Left lung (tissue), 14 donors: ENCODE results near the gene PIERCE2. TPM values are rescaled to one million over a fixed set of nuclear protein-coding genes. Genes with fewer than 3 reads are reported as not detected.

Experiments
- ATAC-seq: fragments of 200-7000 bp; cut with Tn5 transposase; one replicate; pipeline ENCODE4 v1.9.1; 2020; ENCODE audit warnings: moderate library complexity
- DNase-seq, 4 donors: peaks; one replicate each; pipeline ENCODE4 v3.0.0-alpha.2; 2013 to 2020
- H3K27ac ChIP-seq, 2 donors: fragments of 200-600 bp; sonication (generic) in 1 of 2; one replicate each; pipeline versions ENCODE4 v1.5.0 to v1.8.0; 2020 to 2021
- H3K27me3 ChIP-seq, 2 donors: fragments of 200-600 bp; sonication (generic) in 1 of 2; one replicate each; pipeline versions ENCODE4 v1.5.0 to v1.8.0; 2020 to 2021
- H3K36me3 ChIP-seq, 2 donors: fragments of 200-600 bp; sonication (generic) in 1 of 2; one replicate each; pipeline versions ENCODE4 v1.5.0 to v1.8.0; 2020 to 2021
- H3K4me1 ChIP-seq, 2 donors: fragments of 200-600 bp; one replicate each; pipeline ENCODE4 v1.8.0; 2021
- H3K4me3 ChIP-seq, 2 donors: fragments of 200-600 bp; sonication (generic) in 1 of 2; one replicate each; pipeline versions ENCODE4 v1.5.0 to v1.8.0; 2020 to 2021; ENCODE audit warnings: mild to moderate bottlenecking in 1 of 2
- H3K9me3 ChIP-seq, 2 donors: fragments of 200-600 bp; sonication (generic) in 1 of 2; one replicate each; pipeline versions ENCODE4 v1.5.0 to v1.8.0; 2020 to 2021
- CTCF ChIP-seq, 2 donors: fragments of 200-600 bp; sonication (generic) in 1 of 2; IDR thresholded peaks; one replicate each; pipeline versions ENCODE4 v1.5.0 to v1.8.0; 2021; ENCODE audit warnings: antibody characterized with exemption in 2 of 2
- intact Hi-C, 2 donors: fragments of 100-400 bp; cut with DNase I; formaldehyde crosslinking; loops; one replicate each; pipeline versions ENCODE4 v1.11.2 to v1.14.2; 2022
- long read RNA-seq, 12 donors: library from polyadenylated mRNA in 2 of 12; unstranded in 2 of 12; transcript quantifications; one replicate each; pipeline ENCODE4 v2.0.0 and lab custom pipeline, GENCODE V29; 2019 to 2026
- polyA plus RNA-seq, 6 donors: library from polyadenylated mRNA; unstranded; fragments of 120-200 nt; gene quantifications; one replicate each; pipeline ENCODE4 v1.2.1, GENCODE V29; 2013; ENCODE audit not compliant: insufficient read length in 6 of 6
- total RNA-seq, 2 donors: library from RNA; stranded (reverse); fragmentation: NEBNext Ultra II Directional; extraction: Animal tissue kit (Norgen Biotek cat#: 25700); gene quantifications; one replicate each; pipeline ENCODE4 v1.2.1, GENCODE V29; 2021
- donor health status: DM: no; HTN: yes; CAD: no.
- donor health status: DM: no; HTN: no; CAD: no.

The PIERCE2 gene
- total RNA-seq, result 1 to 10 TPM; 3.4 to 3.9 TPM
- 1 to 10 TPM; 1.8 to 3.5 (median 3.1) TPM for polyA plus RNA-seq
- long read RNA-seq, donor 1, transcript C15orf65-201 (2 exons, 729 nt), result major isoform, 9 of 9 reads
- long read RNA-seq, donor 1, partial matches to known transcripts, result 0 of 9 reads
- long read RNA-seq, donor 1, other reads (novel, unspliced or antisense), result 0 of 9 reads
- long read RNA-seq, donor 2, transcript C15orf65-201 (2 exons, 729 nt), result major isoform, 5 of 35 reads
- long read RNA-seq, donor 2, partial matches to known transcripts, result 30 of 35 reads
- long read RNA-seq, donor 2, other reads (novel, unspliced or antisense), result 0 of 35 reads
- long read RNA-seq, donor 3, partial matches to known transcripts, result 0 of 2 reads
- long read RNA-seq, donor 3, other reads (novel, unspliced or antisense), result 0 of 2 reads
- long read RNA-seq, donor 4, partial matches to known transcripts, result 0 of 2 reads
- long read RNA-seq, donor 4, other reads (novel, unspliced or antisense), result 0 of 2 reads
- long read RNA-seq, donor 5, transcript C15orf65-201 (2 exons, 729 nt), result major isoform, 6 of 40 reads
- long read RNA-seq, donor 5, partial matches to known transcripts, result 34 of 40 reads
- long read RNA-seq, donor 5, other reads (novel, unspliced or antisense), result 0 of 40 reads
- long read RNA-seq, donor 6, partial matches to known transcripts, result 12 of 16 reads
- long read RNA-seq, donor 6, other reads (novel, unspliced or antisense), result 0 of 16 reads
- long read RNA-seq, donor 7, result 0 reads
- long read RNA-seq, donor 8, partial matches to known transcripts, result 0 of 2 reads
- long read RNA-seq, donor 8, other reads (novel, unspliced or antisense), result 0 of 2 reads
- long read RNA-seq, donor 9, result 0 reads
- long read RNA-seq, donor 10, partial matches to known transcripts, result 0 of 3 reads
- long read RNA-seq, donor 10, other reads (novel, unspliced or antisense), result 0 of 3 reads
- long read RNA-seq, donor 11, result 0 reads
- long read RNA-seq, donor 12, transcript C15orf65-201 (2 exons, 729 nt), result major isoform, 5 of 5 reads
- long read RNA-seq, donor 12, partial matches to known transcripts, result 0 of 5 reads
- long read RNA-seq, donor 12, other reads (novel, unspliced or antisense), result 0 of 5 reads

GRCh38 chr15:55408012-55408928 is at the start of gene PIERCE2, which contains the start of gene CCPG1:
Gene PIERCE2, plus strand, starts transcription at chr15:55408495. Its CDS starts 274 bp downstream, at chr15:55408769.
Gene CCPG1, minus strand, starts transcription at chr15:55408359. Its CDS starts 18,935 bp downstream, at chr15:55389424.
- Histone ChIP-seq H3K27ac (peak within 1 kb of the TSS; percentile 96 to 98), H3K4me1 (peaks cover 23 to 50% of the 10 kb centered on the region in 2 donors), H3K36me3 (no peaks in the 10 kb centered on the region), H3K4me3 (peak within 1 kb of the TSS; percentile 59 to 87), H3K9me3 (no peaks in the 10 kb centered on the region), H3K27me3 (no peaks in the 10 kb centered on the region)
- DNase-seq (peak; percentile 91 to 99 (median 95)), ATAC-seq (peak; percentile 99)
- intact Hi-C loops, result no loop called here
- TF ChIP-seq CTCF (IDR thresholded peaks at IDR 0.05), result peak; percentile 96 to 97

- DNase-seq (no peak), ATAC-seq (no peak)
- peak overlapping the region in 1 of 2 donors; percentile 25 for H3K27ac ChIP-seq
- H3K36me3 ChIP-seq, result peaks cover 0 to 59% of the 10 kb centered on the region in 2 donors
- H3K4me3 ChIP-seq, result no peak overlapping the region
- no peak for TF ChIP-seq CTCF (IDR thresholded peaks at IDR 0.05)
- H3K9me3 ChIP-seq, result no peaks in the 10 kb centered on the region
- H3K4me1 ChIP-seq, result no peaks in the 10 kb centered on the region
- no peaks in the 10 kb centered on the region for H3K27me3 ChIP-seq
- intact Hi-C loops, result no loop called here
Measured at GRCh38 chr15:55360256-55360655, 48.0 kb upstream of the PIERCE2 start.

GRCh38 chr15:55361048-55361447 is 47.2 kb upstream of the PIERCE2 start:
- H3K4me3 ChIP-seq, result no peak overlapping the region
- no peaks in the 10 kb centered on the region for H3K27me3 ChIP-seq
- intact Hi-C loops, result no loop called here
- H3K36me3 ChIP-seq, result peaks cover 0 to 57% of the 10 kb centered on the region in 2 donors
- no peak for TF ChIP-seq CTCF (IDR thresholded peaks at IDR 0.05)
- no peak overlapping the region for H3K27ac ChIP-seq
- H3K4me1 ChIP-seq, result no peaks in the 10 kb centered on the region
- ATAC-seq (peak; percentile 81), DNase-seq (peak in 1 of 4 donors; percentile 56)
- H3K9me3 ChIP-seq, result no peaks in the 10 kb centered on the region

GRCh38 chr15:55362641-55363040 is 45.7 kb upstream of the PIERCE2 start:
- H3K9me3 ChIP-seq, result no peaks in the 10 kb centered on the region
- no peak for ATAC-seq
- H3K27ac ChIP-seq, result no peak overlapping the region
- peaks cover 0 to 41% of the 10 kb centered on the region in 2 donors for H3K36me3 ChIP-seq
- TF ChIP-seq CTCF (IDR thresholded peaks at IDR 0.05), result no peak
- no peak for DNase-seq
- intact Hi-C loops, result no loop called here
- no peaks in the 10 kb centered on the region for H3K27me3 ChIP-seq
- H3K4me3 ChIP-seq, result no peak overlapping the region
- H3K4me1 ChIP-seq, result no peaks in the 10 kb centered on the region
